HG03469 (cell line): ENCODE results near the gene SEMA4C.

Source experiments
- ATAC-seq: cut with Tn5 transposase; IDR thresholded peaks from one replicate; pipeline ENCODE4 v1.9.1; 2021; ENCODE audit warnings: mild to moderate bottlenecking, moderate library complexity, moderate number of reproducible peaks; ENCODE audit not compliant: unreplicated experiment

SEMA4C gene

DNA sequence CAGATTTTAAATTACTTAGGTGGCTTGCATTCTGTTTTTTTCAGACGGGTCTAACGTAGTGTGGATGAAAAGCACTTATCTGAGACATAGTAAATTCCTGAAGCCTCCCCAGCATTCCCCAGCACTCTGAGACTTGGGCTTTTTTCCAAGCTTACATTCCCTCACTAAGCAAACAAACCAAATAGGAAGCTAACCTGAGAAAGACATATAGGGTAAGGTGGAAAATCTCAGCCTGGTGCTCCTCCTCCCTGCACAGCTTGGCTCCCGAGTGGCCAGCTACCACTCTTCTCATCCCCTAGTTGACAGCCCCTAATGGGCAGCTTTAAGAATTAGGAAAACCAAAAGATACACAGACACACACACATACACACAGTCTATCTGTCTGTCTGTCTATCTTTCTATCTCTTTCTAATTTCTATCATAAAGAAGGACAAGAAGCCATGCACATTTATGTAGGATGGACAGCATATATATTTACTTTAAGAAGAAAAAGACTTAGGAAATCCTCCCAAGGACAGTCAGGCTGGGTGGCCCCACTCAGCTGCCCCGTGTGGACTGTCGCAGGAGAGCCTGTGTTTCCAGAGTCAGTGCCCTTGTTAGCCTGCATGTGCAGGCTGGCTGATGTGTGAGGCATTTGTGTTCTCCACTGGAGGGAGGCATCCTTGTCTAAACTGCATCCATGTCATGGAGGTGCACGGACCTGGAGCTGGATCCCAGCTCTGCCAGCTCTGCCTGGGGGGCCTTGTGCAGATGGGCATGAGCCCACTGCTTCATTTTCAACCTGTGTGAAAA lies 45.6 kb downstream of the SEMA4C start:
- ATAC-seq = no peak

- ATAC-seq = no peak
These were observed 46.7 kb downstream of the SEMA4C start for GRCh38 chr2:96823198-96823597.

GRCh38 chr2:96822786-96823185 lies 47.1 kb downstream of the SEMA4C start:
- ATAC-seq = no peak

- ATAC-seq = no peak
These were observed 48.7 kb downstream of the SEMA4C start for GRCh38 chr2:96821113-96821675.

DNA sequence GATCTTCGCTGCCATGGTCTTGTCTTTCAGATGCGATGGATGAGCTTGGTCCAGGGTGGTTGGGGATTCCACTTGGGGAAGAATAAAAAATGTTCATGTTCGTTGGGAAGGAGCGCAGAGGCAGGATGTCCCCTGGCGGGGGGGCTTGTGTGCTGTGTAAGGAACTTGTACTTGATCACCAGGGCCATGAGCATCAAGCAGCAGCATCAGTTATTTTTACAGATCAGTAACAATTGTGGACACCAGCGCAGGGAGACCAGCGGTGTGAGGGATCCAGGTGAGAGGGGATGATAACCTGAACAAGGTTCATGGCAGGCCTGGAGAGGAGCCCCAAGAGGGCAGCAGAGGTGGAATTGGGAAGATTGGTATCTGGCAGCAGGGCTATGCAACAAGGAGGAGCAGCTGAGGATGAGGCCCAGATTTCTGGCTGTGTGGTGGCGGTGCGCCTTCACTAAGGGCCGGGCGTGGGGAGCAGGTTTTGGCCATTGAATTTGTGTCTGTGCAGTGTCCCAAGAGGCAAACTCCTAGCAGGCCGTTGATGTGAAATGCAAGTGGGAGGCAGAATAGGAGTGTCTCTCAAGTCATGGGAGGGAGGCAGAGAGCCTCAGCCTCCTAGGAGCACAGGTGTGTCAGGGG lies 49.9 kb downstream of the SEMA4C start:
- no peak for ATAC-seq

DNA sequence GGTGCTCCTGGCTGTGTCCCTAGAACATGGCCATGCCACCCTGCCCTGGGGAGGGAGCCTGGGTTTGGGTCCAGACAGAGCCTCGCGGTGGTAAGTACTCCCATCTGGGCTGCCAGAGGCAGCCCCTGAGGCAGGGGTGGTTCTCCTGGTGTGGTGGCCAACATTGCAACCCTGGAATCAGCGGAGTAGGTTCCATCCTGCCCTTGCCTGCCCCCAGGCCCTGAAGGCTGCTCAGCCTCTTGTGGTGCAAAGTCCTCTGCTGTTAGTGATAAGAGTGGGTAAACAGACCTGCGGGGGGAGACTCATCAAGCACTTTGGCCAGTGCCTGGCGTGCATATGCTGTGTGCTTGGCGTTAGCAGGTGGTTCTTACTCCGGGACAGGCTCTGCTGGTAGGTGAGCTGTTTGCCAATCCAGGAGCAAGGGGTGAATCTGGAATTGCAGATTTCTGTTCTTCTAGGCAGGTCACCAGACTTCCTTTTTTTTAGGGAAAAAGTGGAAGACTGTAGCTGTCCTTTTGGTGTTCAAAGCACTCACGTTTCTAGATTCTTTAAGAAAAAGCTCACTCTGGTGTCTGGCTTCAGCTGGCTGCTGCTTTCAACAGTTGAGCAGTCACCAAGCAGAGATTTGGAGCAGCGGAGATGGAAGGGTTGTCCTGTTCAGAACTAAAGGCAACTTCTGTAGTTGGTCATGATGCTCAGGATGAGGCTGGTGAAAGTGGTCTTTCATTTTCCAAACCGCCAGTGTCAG lies 50.6 kb downstream of the SEMA4C start:
- ATAC-seq = no peak

DNA sequence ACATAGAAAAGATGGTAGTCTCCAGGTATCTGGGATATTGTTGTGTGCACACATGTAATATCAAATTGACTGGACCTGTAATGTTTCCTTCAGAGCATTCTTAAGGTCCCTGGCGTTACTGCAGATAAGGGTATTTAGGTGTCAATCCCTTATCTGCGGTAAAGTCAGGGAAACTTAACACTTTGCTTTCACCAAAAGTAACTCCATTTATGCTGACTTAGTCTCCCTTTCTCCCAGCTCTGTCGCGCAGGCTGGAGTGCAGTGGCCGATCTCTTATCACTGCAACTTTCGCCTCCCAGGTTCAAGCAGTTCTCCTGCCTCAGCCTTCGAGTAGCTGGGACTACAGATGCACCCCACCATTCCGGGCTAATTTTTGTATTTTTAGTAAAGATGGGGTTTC lies 52.0 kb downstream of the SEMA4C start:
- ATAC-seq = no peak

GRCh38 chr2:96816836-96817702 lies 52.8 kb downstream of the SEMA4C start:
- ATAC-seq = peak; percentile 1

DNA sequence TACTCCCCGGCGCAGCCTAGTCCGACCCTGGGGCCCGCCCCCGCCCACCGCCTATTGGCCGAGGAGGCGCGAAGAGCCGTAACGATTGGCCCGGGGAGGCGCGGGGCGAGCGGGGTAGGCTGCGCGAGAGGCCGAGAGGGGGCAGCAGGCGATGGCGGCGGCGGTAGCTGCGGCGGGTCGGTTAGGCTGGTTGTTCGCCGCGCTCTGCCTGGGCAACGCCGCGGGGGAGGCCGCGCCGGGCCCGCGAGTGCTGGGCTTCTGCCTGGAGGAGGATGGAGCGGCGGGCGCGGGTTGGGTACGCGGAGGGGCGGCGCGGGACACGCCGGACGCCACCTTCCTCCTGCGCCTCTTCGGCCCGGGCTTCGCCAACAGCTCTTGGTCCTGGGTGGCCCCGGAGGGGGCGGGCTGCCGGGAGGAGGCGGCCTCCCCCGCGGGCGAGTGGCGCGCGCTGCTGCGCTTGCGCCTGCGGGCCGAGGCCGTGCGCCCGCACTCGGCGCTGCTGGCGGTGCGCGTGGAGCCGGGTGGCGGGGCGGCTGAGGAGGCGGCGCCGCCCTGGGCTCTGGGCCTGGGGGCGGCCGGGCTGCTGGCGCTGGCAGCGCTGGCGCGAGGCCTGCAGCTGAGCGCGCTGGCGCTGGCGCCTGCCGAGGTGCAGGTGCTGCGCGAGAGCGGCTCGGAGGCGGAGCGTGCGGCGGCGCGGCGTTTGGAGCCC lies 53.6 kb downstream of the SEMA4C start, which contains the start of gene CNNM3:
TSS of gene CNNM3 (plus strand) at position 142 of the 709 bp plus-strand sequence. CDS start at position 152, 10 bp downstream.
- peak; percentile 44 for ATAC-seq

GRCh38 chr2:96815326-96816126 lies 54.4 kb downstream of the SEMA4C start:
- no peak for ATAC-seq

DNA sequence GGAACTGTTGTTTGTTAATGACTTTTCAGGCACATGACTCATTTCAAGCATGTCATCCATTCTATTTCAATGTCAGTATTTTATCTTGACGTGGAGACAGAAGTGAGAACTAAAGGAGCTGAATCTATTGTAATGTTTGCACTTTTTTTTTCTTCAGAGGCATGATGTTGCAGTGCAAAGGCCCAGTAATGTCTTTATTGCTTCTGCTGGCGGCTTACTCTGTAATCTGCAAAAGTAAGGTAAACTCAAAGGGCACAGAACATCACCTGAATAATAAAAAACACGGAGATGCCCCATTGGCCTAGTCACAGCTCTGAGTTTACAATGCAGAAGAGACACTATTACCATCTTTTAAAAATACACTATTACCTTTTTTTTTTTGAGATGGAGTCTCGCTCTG lies 56.2 kb downstream of the SEMA4C start:
- ATAC-seq = no peak

DNA sequence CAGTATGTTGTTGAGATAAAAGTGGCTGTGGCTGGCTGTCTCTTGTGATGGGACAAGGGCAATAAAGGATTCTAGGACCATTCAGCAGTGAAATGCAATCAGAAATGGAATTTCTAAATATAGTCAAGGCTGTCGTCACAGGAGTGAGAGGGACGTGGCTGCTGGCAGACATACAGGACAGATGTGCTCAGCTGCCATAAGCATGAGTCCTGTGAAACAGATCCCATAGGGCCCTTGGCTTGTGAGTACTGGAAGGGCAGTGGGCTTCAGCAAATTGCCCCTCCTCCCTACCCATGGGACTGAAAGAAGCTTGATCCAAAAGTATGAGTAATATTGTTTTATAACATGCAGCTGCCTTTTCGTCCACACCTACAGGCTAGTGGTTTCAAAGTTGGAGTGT lies 58.0 kb downstream of the SEMA4C start:
- no peak for ATAC-seq

DNA sequence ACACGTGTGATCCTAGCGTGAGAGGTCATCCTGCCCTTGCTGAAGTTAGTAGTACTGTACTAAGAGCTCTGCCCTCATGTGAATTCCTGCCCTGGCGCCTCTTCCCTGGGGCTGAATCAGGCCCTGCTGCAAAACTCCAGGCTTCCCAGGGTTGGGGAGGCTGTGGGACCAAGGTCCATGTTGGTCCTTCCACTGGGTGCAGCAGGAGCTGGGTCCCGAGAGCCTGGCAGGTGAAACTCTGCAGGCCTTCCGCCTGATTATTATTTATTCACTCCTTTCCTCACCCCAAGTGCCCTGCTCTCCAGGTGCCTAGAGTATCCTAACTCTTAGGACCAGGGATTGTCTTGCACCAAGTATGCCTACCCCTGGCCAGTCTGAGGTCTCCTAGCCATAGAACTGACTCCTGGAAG lies 59.1 kb downstream of the SEMA4C start:
- no peak for ATAC-seq

GRCh38 chr2:96809951-96810782 lies 59.7 kb downstream of the SEMA4C start:
- no peak for ATAC-seq
